ENCODE measurements around the gene CDC42EP1.

DNA sequence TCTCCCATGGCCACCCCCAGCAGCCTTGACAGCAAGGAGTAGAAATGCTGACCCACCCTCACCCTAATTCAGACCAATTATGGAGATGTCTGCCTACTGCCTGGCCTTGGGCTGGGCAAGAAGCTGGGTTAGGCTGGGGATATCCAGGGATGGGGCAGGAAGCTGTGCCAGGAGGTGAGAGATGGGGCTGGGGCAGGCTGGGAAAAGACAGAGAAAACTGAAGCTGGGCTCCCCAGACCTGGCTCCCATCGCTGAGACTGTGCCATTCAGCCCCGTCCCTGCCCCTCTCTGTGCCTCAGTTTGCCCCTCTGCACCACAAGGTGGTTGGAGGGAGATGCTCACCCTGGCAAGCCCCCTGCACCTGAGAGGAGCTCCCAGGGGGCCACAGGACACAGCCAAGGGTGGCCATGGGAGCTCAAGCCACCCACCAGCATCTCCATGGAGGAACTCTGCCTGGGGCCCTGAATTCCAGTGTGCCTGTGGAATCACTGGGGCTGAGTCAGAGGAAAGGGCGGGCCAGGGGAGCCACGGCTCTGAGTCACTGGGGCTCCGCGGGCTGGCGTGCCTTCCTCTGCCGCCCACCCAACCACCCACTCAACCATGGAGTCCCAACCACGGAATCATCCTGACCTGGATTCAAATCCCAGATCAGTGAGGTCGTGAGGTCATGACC is 35.1 kb upstream of the CDC42EP1 start:
- TF ChIP-seq EZH2 (IDR thresholded peaks at IDR 0.05; ENCODE audit: borderline replicate concordance, low read length) (no peak), CTCF (IDR thresholded peaks at IDR 0.05; ENCODE audit: low read length) (no peak)
